CD4-positive, alpha-beta T cell treated with Interleukin-15 for 4 hours (primary cell): ENCODE results near the gene ZYX.
"Not testable (repeated sequence)": the region's sequence is repeated elsewhere in the genome, so short reads cannot be mapped to it uniquely, and the experiment has no call there.

Source experiments
- DNase-seq: peaks from one replicate; pipeline ENCODE4 v3.0.0-alpha.2; 2020; ENCODE audit warnings: low spot score

ZYX gene

GRCh38 chr7:143397710-143398530 lies 16.8 kb downstream of the ZYX start:
- no peak for DNase-seq

GRCh38 chr7:143398616-143399015 lies 17.5 kb downstream of the ZYX start:
- DNase-seq: no peak

GRCh38 chr7:143399151-143399550 lies 18.0 kb downstream of the ZYX start:
- no peak for DNase-seq

- DNase-seq: no peak
Measured at GRCh38 chr7:143399642-143400041, 18.5 kb downstream of the ZYX start.

GRCh38 chr7:143401265-143401664 lies 20.1 kb downstream of the ZYX start:
- DNase-seq: no peak

- DNase-seq: not testable (repeated sequence)
Measured at GRCh38 chr7:143402233-143402632, 21.1 kb downstream of the ZYX start.

- DNase-seq: no peak
Measured at GRCh38 chr7:143405173-143406001, 24.2 kb downstream of the ZYX start.

GRCh38 chr7:143406002-143406357 lies 24.8 kb downstream of the ZYX start:
- DNase-seq: no peak

- peak; percentile 58 for DNase-seq
Measured at GRCh38 chr7:143407287-143408251, 26.4 kb downstream of the ZYX start.

- DNase-seq: no peak
Measured at GRCh38 chr7:143408252-143408685, 27.1 kb downstream of the ZYX start.

GRCh38 chr7:143408686-143409561 lies 27.8 kb downstream of the ZYX start, which contains the start of gene EPHA1:
TSS of gene EPHA1 (minus strand) at chr7:143408856. CDS start at chr7:143408805, 51 bp downstream.
- peak; percentile 70 for DNase-seq

- DNase-seq: no peak
Measured at GRCh38 chr7:143410521-143411004, 29.4 kb downstream of the ZYX start.

- no peak for DNase-seq
Measured at GRCh38 chr7:143411976-143412708, 31.0 kb downstream of the ZYX start.

GRCh38 chr7:143413123-143413522 lies 32.0 kb downstream of the ZYX start:
- DNase-seq: no peak

- DNase-seq: not testable (repeated sequence)
Measured at GRCh38 chr7:143415209-143415608, 34.1 kb downstream of the ZYX start.

GRCh38 chr7:143415742-143416397 lies 34.7 kb downstream of the ZYX start:
- no peak for DNase-seq

- DNase-seq: peak; percentile 70
Measured at GRCh38 chr7:143416565-143417149, 35.5 kb downstream of the ZYX start.

GRCh38 chr7:143417734-143418383 lies 36.7 kb downstream of the ZYX start:
- DNase-seq: no peak
